PC-3 (cell line): ENCODE data around the gene DNAJC1. TPM values are rescaled to one million over a fixed set of nuclear protein-coding genes. Genes with fewer than 3 reads are reported as not detected.

ENCODE experiments used
- ATAC-seq: fragments of 200-7000 bp; cut with Tn5 transposase; 2 replicates; pipeline ENCODE4 v1.9.1; 2020; ENCODE audit warnings: mild to moderate bottlenecking, moderate library complexity
- BruUV-seq: library from RNA; stranded (reverse); fragments of 400-500 nt; replicated peaks from 2 replicates; lab custom pipeline; 2021; lab: Mats Ljungman, UMichigan
- CTCF ChIA-PET: fragments of 300-600 bp; sonication (Branson Sonifier 250); formaldehyde crosslinking; loops from one replicate; lab custom pipeline; 2022; ENCODE audit warnings: antibody characterized with exemption; lab: Charles Lee
- POLR2A ChIA-PET: fragments of 300-600 bp; sonication (Branson Sonifier 250); formaldehyde crosslinking; loops from one replicate; lab custom pipeline; 2022; ENCODE audit warnings: antibody characterized with exemption; ENCODE audit not compliant: unreplicated experiment; lab: Charles Lee
- DNase-seq: peaks from one replicate; pipeline ENCODE4 v3.0.0-alpha.2; 2015
- H2AFZ ChIP-seq: fragments of 300-600 bp; sonication (generic); 2 replicates; pipeline ENCODE4 v1.6.0; 2016; ENCODE audit warnings: antibody characterized with exemption, low read length
- H3F3A ChIP-seq: fragments of 300-600 bp; sonication (generic); one replicate; pipeline ENCODE4 v1.6.0; 2017; ENCODE audit warnings: antibody characterized with exemption, low read length, control low read depth, mild to moderate bottlenecking; ENCODE audit not compliant: unreplicated experiment
- H3K27ac ChIP-seq: fragments of 300-600 bp; sonication (generic); 2 replicates; pipeline ENCODE4 v1.5.1; 2016; ENCODE audit warnings: mild to moderate bottlenecking, low read length
- H3K27me3 ChIP-seq: fragments of 300-600 bp; sonication (generic); 2 replicates; pipeline ENCODE4 v1.6.1; 2016; ENCODE audit warnings: low read length, mixed read lengths
- H3K36me3 ChIP-seq: fragments of 300-600 bp; sonication (generic); 2 replicates; pipeline ENCODE4 v1.6.1; 2016; ENCODE audit warnings: low read depth, mixed run types, low read length, mixed read lengths
- H3K4me1 ChIP-seq: fragments of 300-600 bp; sonication (generic); 2 replicates; pipeline ENCODE4 v1.5.1; 2016; ENCODE audit warnings: low read length; ENCODE audit not compliant: insufficient read depth
- H3K4me2 ChIP-seq: fragments of 300-600 bp; sonication (generic); 2 replicates; pipeline ENCODE4 v1.6.0; 2016; ENCODE audit warnings: low read length
- H3K4me3 ChIP-seq: fragments of 300-600 bp; sonication (generic); 2 replicates; pipeline ENCODE4 v1.5.1; 2016; ENCODE audit warnings: mild to moderate bottlenecking, low read length, mixed read lengths
- H3K79me2 ChIP-seq: fragments of 300-600 bp; sonication (generic); 2 replicates; pipeline ENCODE4 v1.6.1; 2017; ENCODE audit warnings: low read length, mixed read lengths
- H3K9ac ChIP-seq: fragments of 300-600 bp; sonication (generic); 2 replicates; pipeline ENCODE4 v1.6.0; 2016; ENCODE audit warnings: mild to moderate bottlenecking, low read length
- H3K9me2 ChIP-seq: fragments of 300-600 bp; sonication (generic); replicated peaks from 2 replicates; pipeline ENCODE4 v1.6.1; 2016; ENCODE audit warnings: mixed run types, low read length, mixed read lengths
- H3K9me3 ChIP-seq: fragments of 300-600 bp; sonication (generic); 2 replicates; pipeline ENCODE4 v1.6.1; 2016; ENCODE audit warnings: low read length, mixed read lengths
- H4K20me1 ChIP-seq: fragments of 300-600 bp; sonication (generic); 2 replicates; pipeline ENCODE4 v1.6.1; 2016; ENCODE audit warnings: low read length, mixed read lengths
- CTCF ChIP-seq: fragments of 300-600 bp; sonication (generic); conservative IDR thresholded peaks from 2 replicates; pipeline ENCODE4 v1.5.1; 2017; ENCODE audit warnings: antibody characterized with exemption, low read depth, mild to moderate bottlenecking, low read length
- EZH2 ChIP-seq: fragments of 300-600 bp; sonication (generic); IDR thresholded peaks from one replicate; pipeline ENCODE4 v1.6.1; 2017; ENCODE audit warnings: antibody characterized with exemption, mild to moderate bottlenecking, low read length; ENCODE audit not compliant: unreplicated experiment
- EZH2phosphoT487 ChIP-seq: fragments of 300-600 bp; sonication (generic); IDR thresholded peaks from 2 replicates; pipeline ENCODE4 v1.6.1; 2018; ENCODE audit warnings: mild to moderate bottlenecking, antibody characterized with exemption, low read length, borderline replicate concordance
- intact Hi-C: fragments of 100-400 bp; cut with micrococcal nuclease; formaldehyde crosslinking; loops from 2 replicates; pipeline ENCODE4 v1.9.0; 2023
- total RNA-seq: library from RNA; depleted of rRNA; stranded (reverse); fragments of >200 nt; gene quantifications from 2 replicates; pipeline ENCODE4 v1.2.3, GENCODE V29; 2014

The DNAJC1 gene
- total RNA-seq, 1 experiment from 2014 or later = 53.4 TPM

- H3K27me3 ChIP-seq = no peaks in the 10 kb centered on the region
- no peaks in the 10 kb centered on the region for H3K79me2 ChIP-seq
- no peak overlapping the region for H3K27ac ChIP-seq
- no peak for ATAC-seq
- intact Hi-C loops = no loop called here
- H3K9ac ChIP-seq = no peak overlapping the region
- no peaks in the 10 kb centered on the region for H3K36me3 ChIP-seq
- TF ChIP-seq CTCF (no peak), EZH2 (no peak), EZH2phosphoT487 (no peak)
- no peaks in the 10 kb centered on the region for H4K20me1 ChIP-seq
- ChIA-PET POLR2A (no interaction called here), CTCF (no interaction called here)
- DNase-seq = no peak
- peaks cover 7% of the 10 kb centered on the region for H3K4me1 ChIP-seq
- BruUV-seq = no TSS peak
- no peak overlapping the region for H2AFZ ChIP-seq
- no peaks in the 10 kb centered on the region for H3K9me3 ChIP-seq
- H3F3A ChIP-seq = no peaks in the 10 kb centered on the region
- no peak overlapping the region for H3K4me3 ChIP-seq
- H3K4me2 ChIP-seq = no peak overlapping the region
- no peaks in the 10 kb centered on the region for H3K9me2 ChIP-seq
Measured at GRCh38 chr10:21757185-21757901, 246.2 kb downstream of the DNAJC1 start.

GRCh38 chr10:21756707-21757106, 246.8 kb downstream of the DNAJC1 start:
- Histone ChIP-seq H3K9me2 (no peaks in the 10 kb centered on the region), H3K9ac (no peak overlapping the region), H4K20me1 (no peaks in the 10 kb centered on the region), H2AFZ (no peak overlapping the region), H3K4me3 (no peak overlapping the region), H3K4me2 (no peak overlapping the region), H3K79me2 (no peaks in the 10 kb centered on the region), H3K27me3 (no peaks in the 10 kb centered on the region), H3K36me3 (no peaks in the 10 kb centered on the region), H3F3A (no peaks in the 10 kb centered on the region), H3K9me3 (no peaks in the 10 kb centered on the region), H3K4me1 (peaks cover 14% of the 10 kb centered on the region), H3K27ac (no peak overlapping the region)
- TF ChIP-seq EZH2phosphoT487 = no peak
- no peak for TF ChIP-seq EZH2
- TF ChIP-seq CTCF = no peak
- DNase-seq (no peak), ATAC-seq (no peak)
- ChIA-PET POLR2A (interaction anchor here (0.7 kb wide), 1 partner anchor 174 kb away, joined by 4 read pairs; no protein-coding TSS in a partner anchor), CTCF (no interaction called here)
- BruUV-seq = no TSS peak
- intact Hi-C loops = no loop called here

GRCh38 chr10:21754410-21755011, 249.0 kb downstream of the DNAJC1 start:
- BruUV-seq = no TSS peak
- Histone ChIP-seq H4K20me1 (no peaks in the 10 kb centered on the region), H3K36me3 (no peaks in the 10 kb centered on the region), H3K27ac (no peak overlapping the region), H3K27me3 (no peaks in the 10 kb centered on the region), H3K79me2 (no peaks in the 10 kb centered on the region), H3K4me3 (no peak overlapping the region), H3K4me2 (no peak overlapping the region), H2AFZ (no peak overlapping the region), H3F3A (peaks cover 2% of the 10 kb centered on the region), H3K9ac (no peak overlapping the region), H3K4me1 (peaks cover 35% of the 10 kb centered on the region), H3K9me3 (no peaks in the 10 kb centered on the region), H3K9me2 (no peaks in the 10 kb centered on the region)
- TF ChIP-seq EZH2 (no peak), EZH2phosphoT487 (no peak), CTCF (no peak)
- ChIA-PET POLR2A (no interaction called here), CTCF (no interaction called here)
- DNase-seq = no peak
- no peak for ATAC-seq
- intact Hi-C loops = no loop called here
